ENCODE results near the gene ANKRD34C. TPM values are rescaled to one million over a fixed set of nuclear protein-coding genes. Genes with fewer than 3 reads are reported as not detected.
"Not testable (repeated sequence)": the region's sequence is repeated elsewhere in the genome, so short reads cannot be mapped to it uniquely, and the experiment has no call there.

The ANKRD34C gene
- polyA plus RNA-seq, 4 donors, result 0.06 to 0.08 (median 0.07) TPM

GRCh38 chr15:79310985-79311900, 28.7 kb downstream of the ANKRD34C start, which contains the start of gene TMED3:
Gene TMED3, plus strand, starts transcription at chr15:79311112. Its CDS starts 138 bp downstream, at chr15:79311250.
- DNase-seq (ENCODE audit: low read depth in 4 of 4, low spot score in 2 of 4), result peak; percentile 50 to 69 (median 56)

DNA sequence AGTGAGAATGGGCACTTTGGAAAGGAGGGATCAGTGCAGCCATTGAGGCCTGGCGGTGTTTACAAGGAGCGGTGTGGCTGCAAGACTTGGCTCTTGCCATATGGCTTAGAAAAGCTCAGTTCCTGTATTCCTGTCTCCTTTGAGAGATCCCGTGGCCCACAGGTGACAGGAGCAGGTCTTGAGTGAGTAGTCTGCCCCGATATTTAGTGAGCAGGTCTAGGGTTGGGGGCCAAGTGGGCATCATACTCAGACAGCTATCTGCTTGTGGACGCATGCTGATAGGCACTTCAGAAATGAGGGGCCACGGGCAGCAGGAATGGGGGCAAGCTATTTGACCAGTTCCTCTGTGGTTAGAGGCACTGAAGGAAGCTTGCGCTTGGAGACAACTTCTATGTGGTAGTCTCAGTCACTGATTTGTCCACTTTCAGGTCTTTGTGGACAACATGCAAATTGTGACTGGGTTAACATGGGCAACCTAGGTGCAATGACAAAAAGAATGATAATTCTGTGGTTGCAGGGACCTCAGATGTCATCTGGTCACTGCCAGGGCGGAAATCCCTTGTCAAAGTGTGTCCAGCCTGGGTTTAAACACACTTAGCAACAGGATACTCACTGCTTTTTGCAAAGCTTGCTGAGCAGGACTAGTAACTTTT, 29.5 kb downstream of the ANKRD34C start:
- no peak for DNase-seq (ENCODE audit: low read depth in 4 of 4, low spot score in 2 of 4)

DNA sequence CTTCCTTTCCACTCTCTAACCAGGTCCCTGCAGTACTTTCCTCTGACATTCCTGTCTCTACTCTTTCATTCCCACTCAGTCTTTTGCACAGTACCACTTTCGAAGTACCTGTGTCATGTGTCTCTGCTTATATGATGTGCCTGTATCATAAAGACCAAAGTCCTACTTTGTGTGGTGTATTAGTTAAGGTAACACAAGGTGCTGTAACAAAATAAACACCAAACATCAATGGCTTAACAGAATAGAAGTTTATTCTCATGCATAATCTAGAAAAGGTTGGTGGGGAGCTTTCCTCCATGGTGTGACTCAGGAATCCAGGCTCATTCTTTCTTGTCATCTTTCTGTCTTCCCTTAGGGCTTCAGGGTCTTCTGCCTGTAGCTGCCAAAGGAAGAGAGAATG, 31.7 kb downstream of the ANKRD34C start:
- no peak for DNase-seq (ENCODE audit: low read depth in 4 of 4, low spot score in 2 of 4)

- no peak for DNase-seq (ENCODE audit: low read depth in 4 of 4, low spot score in 2 of 4)
These were observed 32.3 kb downstream of the ANKRD34C start for GRCh38 chr15:79314811-79315210.

DNA sequence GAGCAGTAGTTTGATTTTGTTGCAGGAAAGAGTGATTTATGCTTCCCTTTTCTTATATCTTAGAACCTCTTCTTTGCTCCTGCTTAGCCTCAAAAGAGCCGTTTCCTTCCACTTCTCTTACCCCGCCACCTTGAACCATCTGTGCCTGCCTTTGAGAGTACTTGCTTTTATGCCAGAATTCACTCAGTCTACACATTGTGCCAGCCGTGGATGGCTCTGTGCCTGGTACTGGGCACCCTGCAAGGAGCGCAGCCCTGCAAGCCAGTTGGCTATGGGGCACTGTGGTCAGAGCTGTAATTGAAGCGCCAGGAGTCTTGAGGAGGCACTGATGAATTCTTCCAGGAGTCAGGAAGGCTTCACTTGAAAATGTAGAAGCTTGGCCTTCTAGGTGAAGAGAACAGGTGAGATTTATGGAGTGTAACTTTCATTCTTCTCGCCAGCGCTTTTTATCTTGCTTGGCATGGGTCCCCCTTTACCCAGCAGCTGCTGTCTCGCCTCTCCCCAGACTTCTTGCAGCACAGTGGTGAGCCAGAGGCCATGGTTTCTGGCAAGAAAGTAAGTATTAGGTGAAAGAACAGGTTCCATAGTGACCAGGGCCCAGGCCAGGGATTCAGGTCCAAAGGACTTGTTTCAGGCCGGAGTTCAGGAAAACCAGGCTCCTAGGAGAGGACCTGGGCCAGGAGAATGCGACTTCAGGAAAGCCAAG, 33.3 kb downstream of the ANKRD34C start:
- no peak for DNase-seq (ENCODE audit: low read depth in 4 of 4, low spot score in 2 of 4)

DNA sequence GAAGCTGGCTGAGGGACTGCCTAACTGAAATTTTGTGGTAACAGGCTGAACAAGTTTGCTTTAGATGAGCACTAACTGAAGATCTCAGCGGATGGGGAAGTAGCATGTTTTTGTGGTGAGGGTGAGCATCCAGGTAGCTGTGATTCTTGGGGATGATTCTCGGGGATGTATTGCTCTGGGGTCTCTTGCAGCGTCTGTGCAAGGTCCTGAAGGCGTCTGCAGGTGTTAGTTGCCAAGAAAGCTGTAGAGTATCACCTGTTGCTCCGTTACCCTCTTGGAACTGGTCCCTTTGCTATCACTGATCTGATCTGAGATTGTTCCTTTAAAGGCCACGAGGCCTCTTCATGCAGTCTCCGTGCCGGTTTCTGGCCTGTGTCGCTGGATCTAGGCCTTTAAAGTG, 34.3 kb downstream of the ANKRD34C start:
- DNase-seq (ENCODE audit: low read depth in 4 of 4, low spot score in 2 of 4), result no peak

DNA sequence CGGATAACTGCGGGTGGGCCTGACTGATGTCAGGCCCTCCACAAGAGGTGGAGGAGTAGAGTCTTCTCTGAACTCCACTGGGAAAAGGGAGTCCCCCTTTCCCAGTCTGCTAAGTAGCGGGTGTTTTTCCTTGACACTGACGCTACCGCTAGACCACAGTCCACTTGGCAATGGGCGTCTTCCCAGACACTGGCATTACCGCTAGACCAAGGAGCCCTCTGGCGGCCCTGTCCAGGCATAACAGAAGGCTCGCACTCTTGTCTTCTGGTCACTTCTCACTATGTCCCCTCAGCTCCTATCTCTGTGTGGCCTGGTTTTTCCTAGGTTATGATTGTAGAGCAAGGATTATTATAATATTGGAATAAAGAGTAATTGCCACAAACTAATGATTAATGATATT, 37.5 kb downstream of the ANKRD34C start:
- DNase-seq (ENCODE audit: low read depth in 4 of 4, low spot score in 2 of 4), result not testable (repeated sequence)

- DNase-seq (ENCODE audit: low read depth in 4 of 4, low spot score in 2 of 4), result no peak
These were observed 39.4 kb downstream of the ANKRD34C start for GRCh38 chr15:79321876-79322275.

DNA sequence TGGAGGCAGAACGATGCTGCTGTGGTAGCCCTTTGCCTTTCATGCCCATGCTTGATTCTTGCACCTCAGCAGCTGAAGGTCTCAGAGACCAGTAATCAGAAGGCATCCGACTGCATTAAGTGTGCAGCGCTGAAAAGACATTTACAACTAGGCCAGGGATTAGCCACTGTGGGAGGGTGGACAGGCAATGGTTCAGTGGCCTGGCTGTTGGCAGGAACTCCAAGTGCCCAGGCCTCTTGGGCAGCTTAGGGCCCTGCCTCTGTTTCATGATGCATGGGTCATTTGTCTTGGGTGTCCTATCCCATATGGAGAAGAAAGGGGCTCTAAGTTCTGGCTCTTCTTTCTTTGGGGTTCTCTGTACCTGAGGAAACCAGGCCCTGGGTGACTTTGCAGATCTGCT, 39.8 kb downstream of the ANKRD34C start:
- no peak for DNase-seq (ENCODE audit: low read depth in 4 of 4, low spot score in 2 of 4)

DNA sequence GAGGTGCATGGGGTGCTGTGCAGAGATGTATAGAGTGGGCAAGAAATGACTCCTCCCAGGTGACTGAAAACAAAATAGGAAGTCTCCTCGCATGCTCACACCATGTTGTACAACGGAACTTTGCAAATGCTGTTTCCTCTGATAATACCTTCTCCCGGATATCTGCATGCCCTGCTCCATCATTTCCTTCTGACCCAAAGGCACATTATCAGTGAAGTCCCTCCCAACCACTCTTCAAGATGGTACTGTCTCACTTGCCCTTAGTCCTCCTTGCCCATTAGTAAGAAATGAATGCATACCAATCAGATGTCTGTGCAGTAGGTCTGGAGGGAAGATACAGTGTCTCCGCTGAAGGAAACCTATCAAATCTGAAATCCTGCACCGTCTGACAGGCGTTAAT, 40.4 kb downstream of the ANKRD34C start:
- no peak for DNase-seq (ENCODE audit: low read depth in 4 of 4, low spot score in 2 of 4)

- DNase-seq (ENCODE audit: low read depth in 4 of 4, low spot score in 2 of 4), result no peak
These were observed 46.7 kb downstream of the ANKRD34C start for GRCh38 chr15:79329171-79329611.

Other genes with a start within 250 kb of the ANKRD34C start
- gene RASGRF1, start 191.9 kb upstream of the ANKRD34C start, polyA plus RNA-seq (ENCODE audit: insufficient read length in 4 of 4), result under 1 TPM; 0.27 to 0.55 (median 0.37) TPM
- 10 to 100 TPM; 56.5 to 72.3 (median 65.0) TPM for gene TMED3, start 28.4 kb downstream of the ANKRD34C start, polyA plus RNA-seq (ENCODE audit: insufficient read length in 4 of 4)
- 1 to 10 TPM in 2 of 4 donors, under 1 TPM in 2; 0.83 to 1.3 (median 1.1) TPM for gene MINAR1, start 149.6 kb downstream of the ANKRD34C start, polyA plus RNA-seq (ENCODE audit: insufficient read length in 4 of 4)

Data from left renal cortex interstitium (tissue), 4 donors.